ENCODE data around the gene ASL. TPM values are rescaled to one million over a fixed set of nuclear protein-coding genes. Genes with fewer than 3 reads are reported as not detected.
A peak's percentile ranks its signal among the peaks of the same experiment; 100 is the strongest.
"Not testable (repeated sequence)": the region's sequence is repeated elsewhere in the genome, so short reads cannot be mapped to it uniquely, and the experiment has no call there.

Gene ASL
- total RNA-seq, 1 donor from 2014 or later = 35.5 TPM

GRCh38 chr7:66095010-66095409, 19.4 kb downstream of the ASL start:
- no peak overlapping the region for H3K27ac Mint-ChIP-seq
- H3K9me3 Mint-ChIP-seq = no peaks in the 10 kb centered on the region
- no peaks in the 10 kb centered on the region for H3K36me3 Mint-ChIP-seq
- no peak for DNase-seq (ENCODE audit: extremely low spot score, unreplicated experiment)
- TF ChIP-seq CTCF (conservative IDR thresholded peaks at IDR 0.05) = no peak
- no peaks in the 10 kb centered on the region for H3K27me3 Mint-ChIP-seq
- peaks cover 5% of the 10 kb centered on the region for H3K4me1 Mint-ChIP-seq (ENCODE audit: unreplicated experiment)
- no peak overlapping the region for H3K4me3 Mint-ChIP-seq

- no peaks in the 10 kb centered on the region for H3K27me3 Mint-ChIP-seq
- no peaks in the 10 kb centered on the region for H3K36me3 Mint-ChIP-seq
- H3K27ac Mint-ChIP-seq = no peak overlapping the region
- peaks cover 9% of the 10 kb centered on the region for H3K4me1 Mint-ChIP-seq (ENCODE audit: unreplicated experiment)
- no peak overlapping the region for H3K4me3 Mint-ChIP-seq
- H3K9me3 Mint-ChIP-seq = no peaks in the 10 kb centered on the region
- DNase-seq (ENCODE audit: extremely low spot score, unreplicated experiment) = no peak
- TF ChIP-seq CTCF (conservative IDR thresholded peaks at IDR 0.05) = no peak
Observed at GRCh38 chr7:66099232-66099550, 23.6 kb downstream of the ASL start.

GRCh38 chr7:66099551-66100407, 24.2 kb downstream of the ASL start:
- H3K4me1 Mint-ChIP-seq (ENCODE audit: unreplicated experiment) = peaks cover 9% of the 10 kb centered on the region
- H3K27ac Mint-ChIP-seq = peak overlapping the region; percentile 92
- no peak for DNase-seq (ENCODE audit: extremely low spot score, unreplicated experiment)
- peak overlapping the region; percentile 89 for H3K4me3 Mint-ChIP-seq
- TF ChIP-seq CTCF (conservative IDR thresholded peaks at IDR 0.05) = no peak
- H3K36me3 Mint-ChIP-seq = no peaks in the 10 kb centered on the region
- H3K9me3 Mint-ChIP-seq = no peaks in the 10 kb centered on the region
- H3K27me3 Mint-ChIP-seq = no peaks in the 10 kb centered on the region

- peak overlapping the region; percentile 89 for H3K4me3 Mint-ChIP-seq
- DNase-seq (ENCODE audit: extremely low spot score, unreplicated experiment) = no peak
- H3K9me3 Mint-ChIP-seq = no peaks in the 10 kb centered on the region
- peak overlapping the region; percentile 92 for H3K27ac Mint-ChIP-seq
- no peak for TF ChIP-seq CTCF (conservative IDR thresholded peaks at IDR 0.05)
- no peaks in the 10 kb centered on the region for H3K36me3 Mint-ChIP-seq
- no peaks in the 10 kb centered on the region for H3K27me3 Mint-ChIP-seq
- H3K4me1 Mint-ChIP-seq (ENCODE audit: unreplicated experiment) = peaks cover 9% of the 10 kb centered on the region
Observed at GRCh38 chr7:66100408-66101050, 24.9 kb downstream of the ASL start.

- DNase-seq (ENCODE audit: extremely low spot score, unreplicated experiment); H3K4me3 Mint-ChIP-seq; H3K9me3 Mint-ChIP-seq; H3K27me3 Mint-ChIP-seq; H3K36me3 Mint-ChIP-seq; H3K27ac Mint-ChIP-seq; H3K4me1 Mint-ChIP-seq (ENCODE audit: unreplicated experiment): not testable (repeated sequence)
Observed at GRCh38 chr7:66102168-66102567, 26.5 kb downstream of the ASL start.

- not testable (repeated sequence) for H3K9me3 Mint-ChIP-seq; H3K27me3 Mint-ChIP-seq; H3K36me3 Mint-ChIP-seq; H3K4me1 Mint-ChIP-seq (ENCODE audit: unreplicated experiment); DNase-seq (ENCODE audit: extremely low spot score, unreplicated experiment); H3K4me3 Mint-ChIP-seq; H3K27ac Mint-ChIP-seq
Observed at GRCh38 chr7:66103994-66104393, 28.4 kb downstream of the ASL start.

Measured in type B pancreatic cell (in vitro differentiated cells).